Cardiac fibroblast (primary cell): Measurements from ENCODE around the gene EID1.

Experiments used
- DNase-seq, 2 donors: peaks; one replicate each; pipeline versions ENCODE4 v3.0.0 to v3.0.0-alpha.2; 2010; ENCODE audit warnings: low read depth in 2 of 2
- H3K4me3 ChIP-seq, 2 donors: replicated peaks in 1 of 2; 1 replicate in 1 of 2; 2 replicates in 1 of 2; pipeline ENCODE4 v1.5.1; 2011; ENCODE audit warnings: low read depth in 2 of 2, low read length in 2 of 2, mild to moderate bottlenecking in 2 of 2, moderate library complexity in 1 of 2
- CTCF ChIP-seq: IDR thresholded peaks from one replicate; pipeline ENCODE4 v1.5.1; 2011; ENCODE audit warnings: low read depth, mild to moderate bottlenecking, low read length, inconsistent platforms

The EID1 gene

GRCh38 chr15:48877630-48878595 is at the start of gene EID1:
Gene EID1, plus strand, starts transcription at chr15:48878134. Its CDS starts 43 bp downstream, at chr15:48878177.
- H3K4me3 ChIP-seq, result peak within 1 kb of the TSS; percentile 80 to 91
- peak; percentile 97 to 98 for DNase-seq
- TF ChIP-seq CTCF, result no peak

GRCh38 chr15:48828471-48828870 is 49.5 kb upstream of the EID1 start:
- DNase-seq, result no peak
- H3K4me3 ChIP-seq, result no peak overlapping the region
- no peak for TF ChIP-seq CTCF

GRCh38 chr15:48828906-48829305 is 49.0 kb upstream of the EID1 start:
- H3K4me3 ChIP-seq, result no peak overlapping the region
- DNase-seq, result no peak
- no peak for TF ChIP-seq CTCF

- TF ChIP-seq CTCF, result no peak
- no peak overlapping the region for H3K4me3 ChIP-seq
Measured at GRCh38 chr15:48832648-48833047, 45.3 kb upstream of the EID1 start.

GRCh38 chr15:48833526-48834239 is 44.3 kb upstream of the EID1 start:
- TF ChIP-seq CTCF, result no peak
- DNase-seq, result no peak
- no peak overlapping the region for H3K4me3 ChIP-seq

More at GRCh38 chr15:48832648-48833047, 45.3 kb upstream of the EID1 start:
- no peak for DNase-seq

GRCh38 chr15:48834756-48835155 is 43.2 kb upstream of the EID1 start:
- DNase-seq, result no peak
- no peak for TF ChIP-seq CTCF
- H3K4me3 ChIP-seq, result no peak overlapping the region
